Left ventricle myocardium inferior (tissue), 1 donor: ENCODE data around the gene PTH1R. TPM values are rescaled to one million over a fixed set of nuclear protein-coding genes. Genes with fewer than 3 reads are reported as not detected.
"Not testable (repeated sequence)": the region's sequence is repeated elsewhere in the genome, so short reads cannot be mapped to it uniquely, and the experiment has no call there.

Experiments
- DNase-seq: peaks from one replicate; pipeline ENCODE4 v3.0.0-alpha.2; 2020
- H3K27ac ChIP-seq: fragments of 200-600 bp; replicated peaks from 2 replicates; pipeline ENCODE4 v1.8.0; 2021
- H3K27me3 ChIP-seq: fragments of 200-600 bp; 2 replicates; pipeline ENCODE4 v1.8.0; 2021; ENCODE audit warnings: low read depth
- H3K36me3 ChIP-seq: fragments of 200-600 bp; 2 replicates; pipeline ENCODE4 v1.8.0; 2021
- H3K4me1 ChIP-seq: fragments of 200-600 bp; 2 replicates; pipeline ENCODE4 v1.8.0; 2021
- H3K4me3 ChIP-seq: fragments of 200-600 bp; 2 replicates; pipeline ENCODE4 v1.8.0; 2021; ENCODE audit warnings: mild to moderate bottlenecking, moderate library complexity
- H3K9me3 ChIP-seq: fragments of 200-600 bp; replicated peaks from 2 replicates; pipeline ENCODE4 v1.8.0; 2021
- CTCF ChIP-seq: fragments of 200-600 bp; IDR thresholded peaks from 2 replicates; pipeline ENCODE4 v1.8.0; 2021; ENCODE audit warnings: antibody characterized with exemption, mild to moderate bottlenecking, borderline replicate concordance
- intact Hi-C: fragments of 100-400 bp; cut with micrococcal nuclease; formaldehyde crosslinking; loops from one replicate; pipeline ENCODE4 v1.11.0; 2022
- total RNA-seq: library from RNA; stranded (reverse); fragmentation: NEBNext Ultra II Directional; extraction: Animal tissue kit (Norgen Biotek cat#: 25700); gene quantifications from one replicate; pipeline ENCODE4 v1.2.1, GENCODE V29; 2021
- donor health status: DM: no; HTN: yes; CAD: no; lungs with severe emphysema.

The PTH1R gene
- total RNA-seq, 1 donor from 2014 or later = 6.4 TPM

- Histone ChIP-seq H3K4me1 (peaks cover 37% of the 10 kb centered on the region), H3K9me3 (no peaks in the 10 kb centered on the region), H3K27ac (no peak overlapping the region), H3K4me3 (peak overlapping the region; percentile 17), H3K27me3 (no peaks in the 10 kb centered on the region), H3K36me3 (no peaks in the 10 kb centered on the region)
- TF ChIP-seq CTCF = no peak
- no peak for DNase-seq
- intact Hi-C loops = loop anchor here (5.0 kb wide), 1 partner anchor 202 kb away; no protein-coding TSS in a partner anchor
Observed at GRCh38 chr3:46908986-46909534, 31.5 kb downstream of the PTH1R start.

GRCh38 chr3:46909535-46910161 is 32.1 kb downstream of the PTH1R start:
- H3K27me3 ChIP-seq = no peaks in the 10 kb centered on the region
- peak; percentile 85 for DNase-seq
- TF ChIP-seq CTCF = peak; percentile 89
- no peaks in the 10 kb centered on the region for H3K36me3 ChIP-seq
- H3K4me1 ChIP-seq = peaks cover 42% of the 10 kb centered on the region
- no peak overlapping the region for H3K27ac ChIP-seq
- H3K4me3 ChIP-seq = peak overlapping the region; percentile 17
- H3K9me3 ChIP-seq = no peaks in the 10 kb centered on the region
- intact Hi-C loops = loop anchor here (5.0 kb wide), 1 partner anchor 202 kb away; no protein-coding TSS in a partner anchor

- H3K4me1 ChIP-seq = peaks cover 42% of the 10 kb centered on the region
- TF ChIP-seq CTCF = no peak
- no peaks in the 10 kb centered on the region for H3K27me3 ChIP-seq
- no peak overlapping the region for H3K4me3 ChIP-seq
- intact Hi-C loops = no loop called here
- no peak for DNase-seq
- H3K36me3 ChIP-seq = no peaks in the 10 kb centered on the region
- H3K9me3 ChIP-seq = no peaks in the 10 kb centered on the region
- no peak overlapping the region for H3K27ac ChIP-seq
Observed at GRCh38 chr3:46910166-46910760, 32.7 kb downstream of the PTH1R start.

- H3K9me3 ChIP-seq, intact Hi-C loops, DNase-seq, H3K27me3 ChIP-seq, H3K4me3 ChIP-seq, H3K27ac ChIP-seq, H3K36me3 ChIP-seq: not testable (repeated sequence)
- H3K4me1 ChIP-seq = peaks cover 42% of the 10 kb centered on the region
Observed at GRCh38 chr3:46910914-46911313, 33.4 kb downstream of the PTH1R start.

GRCh38 chr3:46912986-46913385 is 35.5 kb downstream of the PTH1R start:
- Histone ChIP-seq H3K36me3 (peaks cover 15% of the 10 kb centered on the region), H3K27me3 (no peaks in the 10 kb centered on the region), H3K4me3 (no peak overlapping the region), H3K27ac (no peak overlapping the region), H3K4me1 (peaks cover 39% of the 10 kb centered on the region), H3K9me3 (peaks cover 9% of the 10 kb centered on the region)
- intact Hi-C loops = no loop called here
- DNase-seq = peak; percentile 4
- TF ChIP-seq CTCF = no peak

- Histone ChIP-seq H3K4me3 (no peak overlapping the region), H3K9me3 (peaks cover 10% of the 10 kb centered on the region), H3K4me1 (peaks cover 33% of the 10 kb centered on the region), H3K27ac (peak overlapping the region; percentile 36), H3K27me3 (no peaks in the 10 kb centered on the region), H3K36me3 (peaks cover 22% of the 10 kb centered on the region)
- DNase-seq = peak; percentile 22
- TF ChIP-seq CTCF = no peak
- intact Hi-C loops = no loop called here
Observed at GRCh38 chr3:46913644-46914043, 36.1 kb downstream of the PTH1R start.
